Thymus (tissue), 11 donors: ENCODE measurements around the gene IPO9. TPM values are rescaled to one million over a fixed set of nuclear protein-coding genes. Genes with fewer than 3 reads are reported as not detected.
"Not testable (repeated sequence)": the region's sequence is repeated elsewhere in the genome, so short reads cannot be mapped to it uniquely, and the experiment has no call there.

Experiments
- DNase-seq, 9 donors: peaks; one replicate each; pipeline ENCODE4 v3.0.0-alpha.2; 2013; ENCODE audit warnings: low spot score in 9 of 9, low read depth in 6 of 9, missing footprints in 1 of 9
- H3K27ac ChIP-seq, 2 donors: one replicate each; pipeline ENCODE4 v1.5.1; 2013; ENCODE audit warnings: control low read depth in 1 of 2, low read depth in 1 of 2, low read length in 1 of 2, mild to moderate bottlenecking in 1 of 2, moderate library complexity in 1 of 2
- H3K27me3 ChIP-seq, 2 donors: one replicate each; pipeline ENCODE4 v1.5.1; 2013; ENCODE audit warnings: low read length in 1 of 2; ENCODE audit not compliant: control insufficient read depth in 2 of 2, insufficient read depth in 1 of 2
- H3K36me3 ChIP-seq, 2 donors: one replicate each; pipeline ENCODE4 v1.5.1; 2013; ENCODE audit warnings: low read length in 1 of 2, mild to moderate bottlenecking in 1 of 2, moderate library complexity in 1 of 2; ENCODE audit not compliant: control insufficient read depth in 2 of 2, insufficient read depth in 2 of 2
- H3K4me1 ChIP-seq, 2 donors: one replicate each; pipeline ENCODE4 v1.5.1; 2013; ENCODE audit warnings: low read length in 2 of 2; ENCODE audit not compliant: control insufficient read depth in 2 of 2, insufficient read depth in 2 of 2
- H3K4me3 ChIP-seq, 2 donors: one replicate each; pipeline ENCODE4 v1.5.1; 2013; ENCODE audit warnings: low read length in 2 of 2, control low read depth in 1 of 2, mild to moderate bottlenecking in 1 of 2
- H3K9me3 ChIP-seq, 2 donors: one replicate each; pipeline ENCODE4 v1.5.1; 2013; ENCODE audit warnings: low read length in 1 of 2, mild to moderate bottlenecking in 1 of 2; ENCODE audit not compliant: control insufficient read depth in 2 of 2, insufficient read depth in 1 of 2
- WGBS: extraction: QIAGEN DNeasy Blood & Tissue Kit; methylation state at CpG from one replicate; pipeline ENCODE4 v1.1.7; 2013; 5-methylcytosine and 5-hydroxymethylcytosine counted together
- polyA plus RNA-seq: library from polyadenylated mRNA; stranded (reverse); fragments of 200-250 nt; gene quantifications from one replicate; pipeline ENCODE4 v1.2.3, GENCODE V29; 2013
- total RNA-seq: library from RNA; stranded (reverse); fragments of 120-200 nt; gene quantifications from one replicate; pipeline ENCODE4 v1.2.4, GENCODE V29; 2013
- donor health status: healthy.

Gene IPO9
- total and polyA plus RNA-seq, 2 donors: 19.0 to 21.2 TPM

- Histone ChIP-seq H3K9me3 (no peaks in the 10 kb centered on the region), H3K36me3 (no peaks in the 10 kb centered on the region), H3K27ac (no peak overlapping the region), H3K4me3 (no peak overlapping the region), H3K27me3 (no peaks in the 10 kb centered on the region), H3K4me1 (no peaks in the 10 kb centered on the region)
- no peak for DNase-seq
- WGBS: 98% methylated on average over 2 of the region's 2 CpGs
Measured at GRCh38 chr1:201820413-201820812, 8.5 kb upstream of the IPO9 start.

GRCh38 chr1:201825245-201825644 is 3.7 kb upstream of the IPO9 start:
- WGBS: 94% methylated on average over 3 of the region's 3 CpGs
- H3K4me3 ChIP-seq: no peak overlapping the region

GRCh38 chr1:201826830-201827229 is 2.1 kb upstream of the IPO9 start:
- H3K4me1 ChIP-seq: peaks cover 19% of the 10 kb centered on the region in 2 donors
- no peaks in the 10 kb centered on the region for H3K9me3 ChIP-seq
- peaks cover 0 to 2% of the 10 kb centered on the region in 2 donors for H3K36me3 ChIP-seq
- no peak overlapping the region for H3K4me3 ChIP-seq
- WGBS: 97% methylated on average over 4 of the region's 4 CpGs
- no peak for DNase-seq
- no peaks in the 10 kb centered on the region for H3K27me3 ChIP-seq
- no peak overlapping the region for H3K27ac ChIP-seq

More at GRCh38 chr1:201825245-201825644, 3.7 kb upstream of the IPO9 start:
- Histone ChIP-seq H3K9me3 (no peaks in the 10 kb centered on the region), H3K4me1 (peaks cover 7 to 10% of the 10 kb centered on the region in 2 donors), H3K27ac (no peak overlapping the region), H3K27me3 (no peaks in the 10 kb centered on the region), H3K36me3 (peaks cover 0 to 2% of the 10 kb centered on the region in 2 donors)
- no peak for DNase-seq

GRCh38 chr1:201827321-201828216 is 1.4 kb upstream of the IPO9 start:
- no peak overlapping the region for H3K27ac ChIP-seq
- no peak overlapping the region for H3K4me3 ChIP-seq
- no peaks in the 10 kb centered on the region for H3K9me3 ChIP-seq
- peaks cover 19% of the 10 kb centered on the region in 2 donors for H3K4me1 ChIP-seq
- WGBS: 97% methylated on average over 8 of the region's 8 CpGs
- no peaks in the 10 kb centered on the region for H3K27me3 ChIP-seq
- H3K36me3 ChIP-seq: peaks cover 0 to 2% of the 10 kb centered on the region in 2 donors
- DNase-seq: no peak

GRCh38 chr1:201828217-201828819 is 639 bp upstream of the IPO9 start:
- DNase-seq: no peak
- 94% methylated on average over 16 of the region's 16 CpGs for WGBS
- Histone ChIP-seq H3K27me3 (no peaks in the 10 kb centered on the region), H3K36me3 (peaks cover 0 to 2% of the 10 kb centered on the region in 2 donors), H3K4me3 (peak overlapping the region in 1 of 2 donors; percentile 96), H3K9me3 (no peaks in the 10 kb centered on the region), H3K27ac (no peak overlapping the region), H3K4me1 (peaks cover 19% of the 10 kb centered on the region in 2 donors)

- H3K9me3 ChIP-seq: no peaks in the 10 kb centered on the region
- H3K27me3 ChIP-seq: no peaks in the 10 kb centered on the region
- H3K27ac ChIP-seq: no peak overlapping the region
- peak in 2 of 9 donors; percentile 9 to 28 for DNase-seq
- no peak overlapping the region for H3K4me3 ChIP-seq
- 83% methylated on average over 4 of the region's 4 CpGs for whole genome bisulfite sequencing
- H3K36me3 ChIP-seq: peaks cover 5 to 13% of the 10 kb centered on the region in 2 donors
- peaks cover 19% of the 10 kb centered on the region in 2 donors for H3K4me1 ChIP-seq
Measured at GRCh38 chr1:201831371-201831770, 2.4 kb downstream of the IPO9 start.

- Histone ChIP-seq H3K27ac (no peak overlapping the region), H3K4me3 (no peak overlapping the region), H3K27me3 (no peaks in the 10 kb centered on the region), H3K9me3 (no peaks in the 10 kb centered on the region), H3K4me1 (peaks cover 11 to 17% of the 10 kb centered on the region in 2 donors), H3K36me3 (peaks cover 2 to 21% of the 10 kb centered on the region in 2 donors)
- DNase-seq: no peak
- 97% methylated on average over 5 of the region's 5 CpGs for WGBS
Measured at GRCh38 chr1:201834621-201835020, 5.7 kb downstream of the IPO9 start.

GRCh38 chr1:201838381-201838780 is 9.4 kb downstream of the IPO9 start:
- H3K27ac ChIP-seq: no peak overlapping the region
- DNase-seq: no peak
- H3K4me3 ChIP-seq: no peak overlapping the region
- no peaks in the 10 kb centered on the region for H3K27me3 ChIP-seq
- no peaks in the 10 kb centered on the region for H3K4me1 ChIP-seq
- no peaks in the 10 kb centered on the region for H3K9me3 ChIP-seq
- H3K36me3 ChIP-seq: peaks cover 7 to 21% of the 10 kb centered on the region in 2 donors
- WGBS: 95% methylated on average over 2 of the region's 2 CpGs

- not testable (repeated sequence) for H3K27ac ChIP-seq, H3K4me3 ChIP-seq, DNase-seq, H3K9me3 ChIP-seq, H3K27me3 ChIP-seq, H3K4me1 ChIP-seq
- H3K36me3 ChIP-seq: peaks cover 7 to 21% of the 10 kb centered on the region in 2 donors
- WGBS: 98% methylated on average over 10 of the region's 10 CpGs
Measured at GRCh38 chr1:201839089-201839488, 10.1 kb downstream of the IPO9 start.
